Activated CD4-positive, CD25-positive, alpha-beta regulatory T cell treated with anti-CD3 and anti-CD28 coated beads, Interleukin-2, amount 50 U/mL, for 72 hours (primary cell): Measurements from ENCODE around the gene ZNF652.

Experiments
- DNase-seq: peaks from one replicate; pipeline ENCODE4 v3.0.0; 2021

ZNF652 gene

GRCh38 chr17:49259663-49260010, 102.4 kb downstream of the ZNF652 start:
- no peak for DNase-seq

GRCh38 chr17:49258394-49258793, 103.7 kb downstream of the ZNF652 start:
- DNase-seq, result no peak

- no peak for DNase-seq
Measured at GRCh38 chr17:49255125-49255524, 106.9 kb downstream of the ZNF652 start.

- DNase-seq, result no peak
Measured at GRCh38 chr17:49254066-49254465, 108.0 kb downstream of the ZNF652 start.

- no peak for DNase-seq
Measured at GRCh38 chr17:49252148-49252695, 109.8 kb downstream of the ZNF652 start.

GRCh38 chr17:49249890-49250522, 112.0 kb downstream of the ZNF652 start:
- DNase-seq, result no peak

- DNase-seq, result no peak
Measured at GRCh38 chr17:49249292-49249794, 112.7 kb downstream of the ZNF652 start.

- DNase-seq, result no peak
Measured at GRCh38 chr17:49247944-49248343, 114.1 kb downstream of the ZNF652 start.

GRCh38 chr17:49244839-49245238, 117.2 kb downstream of the ZNF652 start:
- DNase-seq, result no peak
